DMS114 treated with DMSO at 0.1 percent for 48 hours (cell line): ENCODE data around the gene CASP4.
A peak's percentile ranks its signal among the peaks of the same experiment; 100 is the strongest.
"Not testable (repeated sequence)": the region's sequence is repeated elsewhere in the genome, so short reads cannot be mapped to it uniquely, and the experiment has no call there.

Source experiments
- DNase-seq: peaks from one replicate; lab custom pipeline; 2025; ENCODE audit not compliant: unreplicated experiment; lab: John Stamatoyannopoulos, UW

The CASP4 gene

DNA sequence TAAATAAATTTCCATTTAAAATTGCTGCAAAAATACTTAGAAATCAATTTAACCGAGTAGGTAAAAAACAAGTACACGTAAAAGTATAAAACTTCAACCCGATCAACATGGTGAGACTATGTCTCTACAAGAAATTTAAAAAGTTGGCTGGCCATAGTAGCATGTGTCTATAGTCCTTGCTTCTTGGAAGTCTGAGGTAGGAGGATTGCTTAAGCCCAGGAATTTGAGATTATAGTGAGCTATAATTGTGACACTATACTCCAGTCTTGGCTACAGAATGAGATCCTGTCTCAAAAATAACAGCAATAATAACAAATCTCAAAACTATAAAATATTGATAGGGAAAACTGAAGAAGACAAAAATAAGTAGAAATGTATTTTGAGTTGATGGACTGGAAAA, 11.1 kb downstream of the CASP4 start:
- no peak for DNase-seq

DNA sequence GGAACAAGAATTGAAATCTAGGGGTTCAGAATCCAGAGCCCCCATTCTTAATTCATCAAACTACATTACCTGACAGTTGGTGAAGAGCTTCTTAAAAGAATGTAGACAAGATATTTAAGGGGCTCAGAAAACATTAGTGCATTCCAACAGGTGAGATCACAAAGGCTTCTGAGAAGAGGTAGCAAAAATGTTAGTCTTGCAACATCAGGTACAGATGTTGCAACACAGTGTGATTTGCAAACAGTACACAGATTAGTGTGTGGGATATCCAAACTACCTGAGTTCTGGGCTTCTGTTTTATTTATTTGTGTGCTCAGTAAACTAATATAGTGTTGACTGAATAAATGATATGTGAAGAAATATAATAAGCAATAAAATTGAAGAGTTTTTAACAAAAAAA, 11.8 kb downstream of the CASP4 start:
- no peak for DNase-seq

DNA sequence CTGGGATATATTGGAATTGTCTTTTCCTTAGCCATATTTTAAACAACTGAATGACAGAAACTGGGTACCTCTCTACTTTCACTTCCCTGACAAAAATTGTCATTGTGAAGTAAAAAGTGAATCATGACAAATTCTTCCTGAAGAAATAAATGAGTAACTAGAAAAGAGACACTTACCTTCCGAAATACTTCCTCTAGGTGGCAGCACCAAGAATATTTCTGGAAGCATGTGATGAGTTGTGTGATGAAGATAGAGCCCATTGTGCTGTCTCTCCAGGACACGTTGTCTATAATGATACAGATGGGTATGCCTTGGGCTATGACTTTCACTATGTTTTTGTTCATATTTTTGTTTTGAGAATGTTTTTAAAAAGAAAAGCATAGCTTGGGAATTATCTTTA, 21.5 kb downstream of the CASP4 start:
- DNase-seq: peak; percentile 0

DNA sequence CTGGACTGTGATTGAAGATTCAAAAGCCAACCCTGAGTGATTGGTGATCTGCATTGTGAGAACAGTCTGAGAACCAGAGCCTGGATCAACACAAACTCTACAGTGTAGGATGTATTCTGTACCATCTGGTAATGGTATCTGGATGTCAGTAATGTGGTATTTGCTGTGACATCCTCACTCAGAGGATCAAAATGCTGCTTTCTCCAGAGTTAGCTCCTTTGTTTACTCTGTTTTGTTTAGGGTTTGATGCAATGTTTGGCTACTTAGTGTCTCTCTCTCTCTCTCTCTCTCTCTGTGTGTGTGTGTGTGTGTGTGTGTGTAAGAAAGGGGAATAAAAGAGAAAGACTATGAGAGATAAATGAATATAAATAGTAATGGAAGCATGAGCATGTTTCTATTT, 24.3 kb downstream of the CASP4 start:
- DNase-seq: no peak

DNA sequence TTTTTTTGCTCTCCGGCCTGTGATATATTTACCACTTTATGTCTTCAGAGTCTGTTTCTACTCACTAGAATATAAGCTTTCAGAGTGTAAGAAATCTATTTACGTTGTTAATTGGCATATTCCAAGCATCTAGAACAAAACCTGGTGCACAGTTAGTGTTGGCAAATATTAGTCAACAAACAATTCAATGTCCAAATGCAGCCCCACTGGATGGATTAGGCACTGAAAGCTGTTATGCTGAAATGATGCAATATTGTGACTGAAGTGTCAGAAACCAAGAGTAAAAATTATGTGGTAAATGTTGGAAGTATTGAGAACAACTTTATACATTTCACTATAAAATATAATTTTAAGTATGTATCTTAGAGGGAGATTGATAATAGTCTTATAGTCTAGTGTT, 24.8 kb downstream of the CASP4 start:
- DNase-seq: no peak

DNA sequence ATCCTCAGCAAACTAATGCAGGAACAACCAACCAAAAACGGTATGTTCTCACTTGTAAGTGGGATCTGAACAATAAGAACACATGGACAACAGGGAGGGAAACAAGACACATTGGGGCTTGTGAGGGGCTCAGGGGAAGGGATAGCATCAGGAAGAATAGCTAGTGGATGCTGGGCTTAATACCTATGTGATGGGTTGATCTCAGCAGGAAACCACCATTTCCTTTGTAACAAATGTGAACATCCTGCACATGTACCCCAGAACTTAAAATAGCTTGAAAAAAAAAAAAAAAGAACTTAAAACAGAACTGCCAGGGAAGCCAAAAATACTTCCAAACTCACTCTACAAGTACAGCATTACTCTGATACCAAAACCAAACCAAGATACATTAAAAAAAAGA, 33.8 kb downstream of the CASP4 start:
- no peak for DNase-seq

DNA sequence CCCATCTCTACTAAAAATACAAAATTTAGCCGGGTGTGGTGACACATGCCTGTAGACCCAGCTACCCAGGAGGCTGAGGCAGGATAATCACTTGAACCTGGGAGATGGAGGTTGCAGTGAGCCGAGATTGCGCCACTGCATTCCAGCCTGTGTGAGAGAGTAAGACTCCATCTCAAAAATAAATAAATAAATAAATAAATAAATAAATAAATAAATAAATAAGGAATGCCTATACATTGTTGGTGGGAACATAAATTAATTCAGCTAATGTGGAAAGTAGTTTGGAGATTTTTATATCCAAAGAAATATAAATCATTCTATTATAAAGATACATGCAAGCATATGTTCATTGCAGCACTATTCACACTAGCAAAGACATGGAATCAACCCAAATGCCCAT, 34.3 kb downstream of the CASP4 start:
- DNase-seq: not testable (repeated sequence)

DNA sequence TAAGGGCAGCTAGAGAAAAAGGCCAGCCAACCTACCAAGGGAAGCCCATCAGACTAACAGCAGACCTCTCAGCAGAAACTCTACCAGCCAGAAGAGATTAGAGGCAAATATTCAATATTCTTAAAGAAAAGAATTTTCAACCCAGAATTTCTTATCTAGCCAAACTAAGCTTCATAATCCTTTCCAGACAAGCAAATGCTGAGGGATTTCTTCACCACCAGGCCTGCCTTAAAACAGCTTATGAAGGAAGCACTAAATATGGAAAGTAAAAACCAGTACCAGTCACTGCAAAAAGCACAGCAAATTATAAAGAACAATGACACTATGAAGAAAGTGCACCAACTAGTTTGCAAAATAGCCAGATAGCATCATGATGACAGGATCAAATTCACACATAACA, 39.6 kb downstream of the CASP4 start:
- DNase-seq: no peak

DNA sequence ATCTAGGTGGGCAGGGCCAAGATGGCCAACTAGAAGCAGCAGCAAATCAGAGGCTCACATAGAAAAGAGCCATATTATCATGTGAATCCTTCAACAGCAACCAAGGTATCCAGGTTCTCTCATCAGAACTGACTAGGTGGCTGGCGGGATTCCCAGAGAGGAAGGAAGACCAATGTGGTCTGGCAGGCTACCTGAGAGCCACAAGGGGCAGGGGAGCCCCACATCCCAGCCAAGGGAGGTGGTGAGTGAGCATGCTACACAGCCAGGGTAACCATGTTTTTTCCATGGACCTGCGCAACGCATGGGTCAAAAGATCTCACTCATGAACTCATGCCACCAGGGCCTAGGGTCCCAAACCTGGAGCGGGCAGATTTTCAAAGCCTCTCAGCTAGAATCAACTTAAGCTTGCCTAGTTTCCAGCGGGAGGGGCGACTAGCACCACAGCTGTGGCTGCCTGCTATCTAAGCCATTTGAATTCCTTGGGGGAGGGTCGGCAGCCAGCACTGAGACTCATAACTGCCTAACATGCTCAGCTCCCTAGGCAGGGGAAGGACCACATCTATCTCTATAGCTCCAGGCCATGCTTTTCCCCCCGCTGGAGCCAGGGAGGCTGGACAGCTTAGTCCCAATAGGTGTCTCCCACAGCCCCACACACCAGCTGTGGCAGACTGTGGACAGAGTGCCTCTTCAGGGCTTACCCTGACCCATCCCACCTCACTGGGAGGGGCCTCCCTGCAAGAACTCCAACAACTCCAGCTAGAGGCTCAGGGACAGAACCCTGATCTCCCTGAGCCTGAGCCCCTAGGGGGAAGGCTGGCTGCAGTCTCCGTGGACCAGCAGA, 41.4 kb downstream of the CASP4 start:
- DNase-seq: no peak

DNA sequence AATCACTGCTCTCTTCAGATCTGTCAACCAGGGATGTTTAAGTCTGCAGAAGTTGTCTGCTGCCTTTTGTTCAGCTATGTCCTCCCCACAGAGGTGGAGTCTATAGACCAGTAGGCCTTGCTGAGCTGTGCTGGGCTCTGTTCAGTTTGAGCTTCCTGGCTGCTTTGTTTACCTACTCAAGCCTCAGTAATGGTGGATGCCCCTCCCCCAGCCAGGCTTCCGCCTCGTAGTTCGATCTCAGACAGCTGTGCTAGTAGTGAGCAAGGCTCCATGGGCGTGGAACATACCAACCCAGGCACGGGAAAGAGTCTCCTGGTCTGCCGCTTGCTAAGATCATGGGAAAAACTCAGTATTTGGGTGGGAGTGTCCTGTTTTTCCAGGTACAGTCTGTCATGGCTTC, 42.5 kb downstream of the CASP4 start:
- DNase-seq: no peak

DNA sequence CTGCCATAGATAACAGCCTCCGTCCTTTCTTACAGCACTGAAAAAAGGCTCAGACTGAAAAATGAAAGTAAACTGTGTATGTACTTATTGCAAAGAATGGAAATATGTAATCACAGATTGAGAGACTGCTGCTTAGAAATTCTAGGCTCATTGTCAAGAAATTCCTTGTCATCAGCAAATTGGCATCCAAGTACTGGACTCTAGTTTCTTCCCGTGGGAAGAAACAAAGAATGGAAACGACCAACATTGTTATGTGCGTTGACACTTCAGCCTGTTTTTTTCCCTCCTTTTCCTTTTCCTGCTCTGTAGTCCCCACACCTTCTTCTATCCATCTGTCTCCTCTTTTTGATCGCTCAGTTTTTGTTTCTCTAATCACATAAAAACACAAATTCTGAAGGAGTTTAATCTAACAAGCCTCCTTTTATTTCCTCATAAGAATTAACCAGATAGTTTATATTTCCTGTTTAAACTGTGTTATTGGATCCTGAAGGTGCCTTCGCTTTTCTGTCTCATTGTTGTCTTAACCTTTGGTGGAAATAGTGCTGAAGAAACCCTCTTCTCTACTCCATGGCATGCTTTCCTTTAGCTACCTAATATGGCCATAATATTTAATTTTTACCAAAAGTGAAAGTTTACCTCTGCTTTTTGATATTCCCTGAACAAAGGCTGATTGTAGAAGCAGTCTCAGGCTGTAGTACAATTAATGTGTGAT, 50.1 kb downstream of the CASP4 start:
- no peak for DNase-seq

DNA sequence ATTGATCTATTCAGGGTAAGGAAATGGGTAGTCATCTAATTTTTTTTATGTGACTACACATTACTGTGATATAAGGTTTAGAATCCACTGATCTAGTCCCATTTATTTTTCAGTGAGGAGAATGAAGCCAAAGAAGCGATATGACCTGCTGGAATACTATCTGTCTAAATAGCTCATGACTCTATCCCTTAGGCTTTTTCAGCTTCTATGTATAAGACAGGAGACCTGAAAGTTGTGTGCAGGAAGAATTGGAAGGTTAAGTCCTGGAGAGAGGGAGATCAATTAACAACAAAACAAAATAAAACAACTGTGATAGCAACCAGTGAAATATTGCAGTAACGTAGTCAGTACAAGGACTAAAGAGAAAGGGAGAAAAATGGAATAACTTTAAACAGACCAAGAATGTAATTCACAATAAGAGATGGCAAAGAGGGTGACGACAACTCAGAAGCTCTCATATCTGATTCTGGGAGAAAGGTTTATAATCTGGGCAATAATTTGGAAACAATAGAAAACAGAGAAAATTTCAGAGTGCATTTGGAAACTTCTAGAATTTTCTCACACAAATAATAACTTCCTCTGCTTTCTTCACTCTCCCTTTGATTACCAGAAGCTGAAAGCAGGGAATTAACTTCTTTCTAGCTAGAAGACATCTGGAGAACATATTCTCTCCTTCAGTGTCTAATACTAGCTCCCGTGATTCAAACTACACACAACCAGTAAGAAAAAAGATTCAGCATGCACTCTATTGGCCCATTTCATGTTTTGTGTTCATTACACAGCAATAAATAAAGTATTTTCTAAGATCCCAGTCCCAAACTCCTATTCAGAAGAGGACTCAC, 50.9 kb downstream of the CASP4 start:
- DNase-seq: no peak

DNA sequence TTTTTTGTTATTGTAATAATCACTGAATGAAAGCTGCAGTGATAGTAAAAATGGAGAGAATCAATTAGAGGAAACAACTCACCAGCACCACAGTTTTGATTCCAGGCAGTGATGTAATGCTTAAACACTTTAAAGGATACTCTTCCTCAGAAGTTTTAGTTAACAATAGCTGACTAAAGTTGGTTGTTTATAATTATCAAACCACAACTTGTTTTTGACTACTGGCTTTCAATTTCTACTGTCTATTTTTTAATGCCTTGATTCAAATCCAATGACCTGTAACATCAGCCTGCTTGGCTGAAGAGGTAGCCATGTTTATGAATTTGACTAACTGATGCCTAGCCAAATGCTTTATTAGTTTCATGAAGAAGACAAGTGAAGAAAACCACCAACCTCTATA, 51.9 kb downstream of the CASP4 start:
- no peak for DNase-seq

DNA sequence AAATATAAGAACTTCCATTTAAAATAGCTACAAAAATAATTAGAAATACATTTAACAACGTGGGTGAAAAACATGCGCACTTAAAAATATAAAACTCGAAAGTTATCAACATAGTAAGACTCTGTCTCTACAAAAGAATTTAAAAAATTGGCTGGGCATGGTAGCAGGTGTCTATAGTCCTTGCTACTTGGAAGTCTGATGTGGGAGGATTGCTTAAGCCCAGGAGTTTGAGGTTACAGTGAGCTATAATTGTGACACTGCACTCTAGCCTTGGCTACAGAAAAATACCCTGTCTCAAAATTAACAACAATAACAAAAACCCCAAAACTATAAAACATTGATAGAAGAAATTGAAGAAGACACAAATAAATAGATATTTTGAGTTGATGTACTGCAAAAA, 56.3 kb downstream of the CASP4 start:
- DNase-seq: no peak

DNA sequence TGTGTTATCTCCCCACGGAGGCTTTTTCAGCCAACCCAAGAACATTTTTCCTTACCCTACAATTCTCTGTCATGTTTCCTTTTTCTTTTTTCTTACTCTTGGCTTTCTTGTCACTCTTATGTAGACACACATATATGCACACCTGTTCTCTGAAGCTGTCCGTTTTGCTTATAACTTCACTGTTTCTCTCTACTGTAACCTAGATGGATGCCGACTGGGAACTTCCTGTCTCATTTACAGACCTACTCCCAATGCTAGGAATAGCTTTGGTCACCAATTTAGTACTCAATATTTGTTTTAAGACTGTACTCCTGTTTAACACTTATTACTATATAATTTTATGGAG, 60.2 kb downstream of the CASP4 start:
- DNase-seq: no peak

DNA sequence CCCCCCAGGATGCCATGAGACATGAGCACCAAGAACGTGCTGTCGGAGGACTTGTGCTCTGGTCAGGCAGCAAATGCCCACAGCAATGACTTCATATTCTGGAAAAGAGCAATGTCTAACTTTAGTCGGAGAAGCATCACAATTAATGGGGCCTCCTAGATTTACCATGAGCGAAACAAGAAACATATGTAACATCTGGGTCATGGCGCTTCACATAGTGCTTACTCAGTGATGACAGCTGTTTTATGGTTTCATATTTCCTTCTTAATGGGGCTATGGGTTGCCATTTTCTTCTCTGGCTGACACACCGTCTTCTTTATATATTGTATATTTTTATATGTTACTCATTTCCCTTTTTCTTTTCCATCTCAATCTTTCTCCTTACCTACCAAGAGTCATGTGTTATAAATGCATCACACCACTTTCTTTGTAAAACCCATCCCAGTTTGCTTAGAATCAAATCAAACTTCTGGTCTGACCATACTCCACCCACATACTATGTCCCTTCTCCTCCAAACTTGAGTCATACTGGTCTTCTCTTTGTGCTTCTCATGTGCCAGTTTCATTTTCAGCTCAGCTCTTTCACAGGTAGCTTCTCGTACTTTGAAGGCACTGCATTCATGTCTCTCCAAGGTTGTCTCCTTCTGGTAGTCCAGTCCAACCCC, 60.7 kb downstream of the CASP4 start:
- DNase-seq: no peak

DNA sequence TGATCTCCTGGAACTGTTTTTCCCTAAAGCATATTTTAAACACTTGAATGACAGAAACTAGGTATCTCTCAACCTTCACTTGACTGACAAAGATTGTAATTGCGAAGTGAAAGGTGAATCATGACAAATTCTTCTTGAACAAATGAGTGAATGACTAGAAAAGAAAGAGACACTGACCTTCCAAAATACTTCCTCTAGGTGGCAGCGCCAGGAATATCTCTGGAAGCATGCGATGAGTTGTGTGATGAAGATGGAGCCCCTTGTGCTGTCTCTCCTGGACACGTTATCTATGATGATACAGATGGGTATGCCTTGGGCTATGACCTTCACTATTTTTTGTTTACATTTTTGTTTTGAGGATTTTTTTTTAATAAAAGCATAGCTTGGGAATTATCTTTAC, 63.1 kb downstream of the CASP4 start:
- no peak for DNase-seq

DNA sequence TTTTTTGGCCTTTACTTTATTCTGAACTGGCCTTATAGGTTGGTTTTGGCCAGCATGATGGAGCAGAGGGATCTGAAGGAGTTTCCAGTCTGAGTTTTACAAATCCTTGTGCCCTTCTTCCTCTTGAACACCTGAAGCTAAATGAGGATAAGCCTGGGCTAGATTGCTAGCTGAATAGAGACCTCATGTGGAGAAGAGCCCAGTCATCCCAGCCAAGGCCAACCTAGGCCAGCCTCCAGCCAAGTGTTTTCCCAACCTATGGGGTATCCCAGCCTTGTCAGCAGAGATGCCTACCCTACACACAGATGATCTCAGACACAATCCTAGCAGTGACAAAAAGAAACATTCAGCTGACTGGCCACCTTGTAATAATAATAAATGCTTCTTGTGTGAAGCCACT, 69.1 kb downstream of the CASP4 start:
- no peak for DNase-seq

DNA sequence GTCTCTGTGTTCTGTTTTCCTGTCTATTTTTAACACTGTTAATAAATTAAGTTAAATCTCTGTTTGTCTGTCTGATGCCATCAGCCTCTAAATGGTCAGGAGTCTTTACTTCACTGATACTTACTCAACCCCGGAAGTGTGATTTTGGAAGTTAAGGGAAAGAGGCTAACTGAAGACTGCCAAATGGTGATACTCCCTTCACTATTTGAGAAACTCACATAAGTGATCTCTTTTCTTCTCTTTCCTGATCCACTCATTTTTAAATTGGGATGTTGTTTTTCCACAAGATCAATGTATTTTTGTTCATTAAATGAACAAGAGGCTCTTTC, 69.7 kb downstream of the CASP4 start:
- no peak for DNase-seq

DNA sequence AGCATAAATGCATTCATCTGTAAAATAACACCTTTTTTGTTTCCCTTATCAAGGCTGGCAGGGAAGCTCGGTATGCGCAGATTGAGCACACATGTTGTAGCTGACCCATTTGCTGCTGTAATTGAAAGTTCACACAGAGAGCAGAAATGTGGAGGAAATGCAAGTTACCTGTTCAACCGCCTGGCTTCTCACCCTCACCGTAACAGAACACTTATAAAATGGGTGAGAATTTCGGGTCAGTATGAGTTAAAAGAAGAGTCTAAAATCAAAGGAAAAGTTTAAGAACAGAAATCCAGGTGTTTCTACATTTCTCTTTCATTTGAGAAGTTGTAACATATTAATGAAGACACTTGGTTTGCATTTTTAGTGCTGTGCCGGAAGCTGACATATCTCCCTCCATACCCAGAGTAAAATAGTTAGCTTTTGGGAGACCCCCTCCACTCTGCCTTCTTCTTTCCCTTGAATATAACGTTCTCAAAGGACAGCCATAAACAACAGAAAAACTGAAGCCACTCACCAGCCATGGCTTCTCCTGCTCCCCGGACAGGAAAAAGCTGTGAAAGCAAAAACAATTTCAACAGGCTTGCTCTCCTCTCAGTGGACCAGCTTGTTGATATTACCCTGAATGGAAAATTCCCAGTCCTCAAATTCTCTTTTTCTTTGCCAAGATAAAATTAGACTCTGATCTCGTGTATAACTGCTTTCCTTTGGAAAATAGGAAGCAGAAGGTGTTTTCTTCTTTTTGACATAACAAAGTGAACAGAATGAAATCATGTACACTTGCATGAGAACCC, 70.3 kb downstream of the CASP4 start, which contains the start of gene CASP12:
TSS of gene CASP12 (minus strand) at position 570 of the 794 bp plus-strand sequence.
- no peak for DNase-seq

DNA sequence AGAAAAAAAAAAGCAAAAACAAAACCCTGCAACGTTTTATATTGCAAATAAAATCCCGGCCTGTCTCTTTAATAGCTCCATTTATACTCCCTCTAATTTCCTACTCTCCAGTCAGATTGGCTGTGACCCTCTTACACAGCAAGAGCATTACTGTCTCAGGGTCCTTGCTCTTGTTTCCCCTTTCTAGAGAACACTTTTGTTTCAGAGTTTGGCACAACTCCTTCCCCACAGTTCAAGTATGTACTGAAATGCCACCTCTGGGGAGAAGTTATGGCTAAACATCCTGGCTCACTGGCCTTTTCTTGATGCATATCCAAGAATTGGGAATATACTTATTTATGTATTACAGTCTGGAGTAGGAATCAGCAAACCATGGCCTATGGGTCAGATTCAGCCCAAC, 72.7 kb downstream of the CASP4 start:
- no peak for DNase-seq
